GM18873 (cell line): ENCODE measurements around the gene SNRPD3.
"Not testable (repeated sequence)": the region's sequence is repeated elsewhere in the genome, so short reads cannot be mapped to it uniquely, and the experiment has no call there.

Experiments used
- ATAC-seq: cut with Tn5 transposase; IDR thresholded peaks from one replicate; pipeline ENCODE4 v1.9.1; 2021; ENCODE audit warnings: mild to moderate bottlenecking, moderate library complexity, moderate number of reproducible peaks; ENCODE audit not compliant: unreplicated experiment, low FRiP score

Gene SNRPD3

DNA sequence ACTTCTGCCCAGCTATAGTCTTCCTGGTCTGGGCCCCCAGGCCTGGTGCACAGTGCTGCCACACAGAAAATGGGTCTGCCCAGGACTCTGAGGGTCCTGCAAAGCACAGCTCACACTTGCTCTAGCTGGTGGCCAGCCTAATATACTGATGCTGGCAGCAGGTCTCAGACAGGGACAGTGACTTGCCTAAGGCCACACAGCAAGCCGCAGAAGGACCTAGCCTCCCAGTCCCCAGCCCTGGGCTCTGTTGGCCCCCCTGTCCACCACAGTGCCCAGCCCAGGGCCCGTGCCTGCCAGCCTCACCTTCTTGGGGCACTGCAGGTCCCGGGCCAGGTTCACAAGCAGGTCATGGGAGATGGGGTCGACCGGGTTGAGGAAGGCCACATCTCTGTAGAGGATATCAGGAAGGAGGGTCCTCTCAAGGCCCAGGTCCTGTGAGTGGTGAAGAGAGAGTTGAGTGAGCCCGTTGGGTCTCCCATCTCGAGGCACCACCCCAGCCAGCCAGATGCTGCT lies 33.8 kb downstream of the SNRPD3 start:
- ATAC-seq = no peak

DNA sequence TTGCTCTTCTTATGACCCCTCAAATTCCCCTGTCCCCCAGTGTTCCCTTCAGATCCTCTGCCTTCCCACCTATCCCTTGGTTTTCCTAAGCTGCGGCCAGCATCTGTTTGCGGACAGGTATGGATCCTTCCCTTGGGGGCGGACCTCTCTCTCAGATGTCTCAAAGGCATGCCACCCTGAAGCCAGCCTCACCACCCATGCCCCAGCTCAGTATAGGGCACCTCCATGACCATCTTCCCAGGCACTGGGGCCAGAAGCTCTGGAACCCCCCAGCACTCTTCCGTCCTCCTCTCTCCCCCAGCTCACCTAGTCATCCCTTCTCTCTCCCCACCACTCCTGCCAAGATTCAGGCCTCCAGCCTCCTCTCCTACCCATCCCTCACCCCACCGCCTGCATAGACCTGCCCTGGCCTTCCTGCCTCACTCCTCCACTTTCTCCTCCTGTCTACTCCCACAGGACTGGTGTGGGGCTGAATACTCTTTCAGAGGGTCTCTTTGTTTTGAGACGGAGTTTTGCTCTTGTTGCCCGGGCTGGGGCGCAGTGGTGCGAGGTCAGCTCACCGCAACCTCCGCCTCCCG lies 34.9 kb downstream of the SNRPD3 start:
- no peak for ATAC-seq

DNA sequence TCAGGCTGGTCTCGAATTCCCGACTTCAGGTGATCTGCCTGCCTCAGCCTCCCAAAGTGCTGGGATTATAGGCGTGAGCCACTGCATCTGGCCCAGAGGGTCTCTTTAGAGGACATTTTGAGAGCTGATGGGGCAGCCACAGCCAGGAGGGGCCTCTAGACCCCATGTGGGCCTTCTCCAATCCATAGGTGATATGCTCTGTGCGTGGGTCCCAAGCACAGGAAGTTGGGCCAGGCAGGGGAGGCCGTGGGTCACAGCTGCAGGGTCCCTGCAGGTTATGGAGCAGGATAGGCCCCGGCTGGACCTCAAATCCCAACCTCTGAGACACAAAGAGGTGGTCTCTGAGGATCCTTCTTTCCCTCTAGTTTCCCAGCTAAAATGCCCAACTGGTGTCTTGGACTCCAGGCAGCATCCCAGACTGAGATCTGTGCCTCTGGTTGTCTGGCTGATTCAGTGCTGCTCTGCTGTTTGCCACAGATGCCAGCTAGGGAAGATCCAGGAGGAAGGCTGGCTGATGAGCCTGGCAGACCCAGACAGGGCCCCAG lies 35.6 kb downstream of the SNRPD3 start:
- ATAC-seq = no peak

DNA sequence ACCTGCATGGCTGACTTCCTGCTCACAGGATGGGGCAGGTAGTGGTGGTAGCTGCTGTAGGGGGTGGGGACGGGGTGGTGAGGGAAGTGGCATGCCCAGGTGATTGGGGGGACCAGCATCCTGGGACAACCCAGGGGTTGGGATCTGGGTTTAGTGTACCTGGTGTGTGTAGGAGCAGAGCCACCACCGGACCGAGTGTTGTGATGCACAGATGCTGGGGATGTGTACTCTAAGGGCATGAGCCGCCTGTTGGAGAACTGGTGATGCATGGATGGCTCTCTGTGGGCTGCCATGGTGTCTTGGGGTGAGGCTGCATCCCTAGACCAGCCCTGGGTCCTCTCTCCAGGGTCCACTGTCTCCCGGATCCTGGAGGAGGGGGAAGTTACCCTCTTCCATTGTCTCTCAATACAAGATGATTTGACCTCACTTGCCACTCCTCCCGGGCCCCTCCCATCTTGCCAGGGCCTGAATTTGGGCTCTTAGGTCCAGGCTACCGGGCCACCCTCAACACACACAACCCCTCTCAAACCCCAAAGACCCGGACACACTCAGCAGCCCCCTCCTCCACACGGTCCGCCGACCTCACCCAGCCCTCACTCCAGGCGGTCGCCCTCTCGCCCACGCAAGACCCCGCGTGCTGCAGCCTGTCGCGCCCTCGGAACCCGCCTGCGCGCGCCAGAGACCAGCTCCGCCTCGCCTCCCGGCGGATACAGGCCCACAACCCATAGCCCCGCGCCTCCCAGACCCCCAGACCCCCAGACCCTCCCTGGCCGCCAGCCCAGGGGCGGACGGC lies 36.5 kb downstream of the SNRPD3 start:
- no peak for ATAC-seq

DNA sequence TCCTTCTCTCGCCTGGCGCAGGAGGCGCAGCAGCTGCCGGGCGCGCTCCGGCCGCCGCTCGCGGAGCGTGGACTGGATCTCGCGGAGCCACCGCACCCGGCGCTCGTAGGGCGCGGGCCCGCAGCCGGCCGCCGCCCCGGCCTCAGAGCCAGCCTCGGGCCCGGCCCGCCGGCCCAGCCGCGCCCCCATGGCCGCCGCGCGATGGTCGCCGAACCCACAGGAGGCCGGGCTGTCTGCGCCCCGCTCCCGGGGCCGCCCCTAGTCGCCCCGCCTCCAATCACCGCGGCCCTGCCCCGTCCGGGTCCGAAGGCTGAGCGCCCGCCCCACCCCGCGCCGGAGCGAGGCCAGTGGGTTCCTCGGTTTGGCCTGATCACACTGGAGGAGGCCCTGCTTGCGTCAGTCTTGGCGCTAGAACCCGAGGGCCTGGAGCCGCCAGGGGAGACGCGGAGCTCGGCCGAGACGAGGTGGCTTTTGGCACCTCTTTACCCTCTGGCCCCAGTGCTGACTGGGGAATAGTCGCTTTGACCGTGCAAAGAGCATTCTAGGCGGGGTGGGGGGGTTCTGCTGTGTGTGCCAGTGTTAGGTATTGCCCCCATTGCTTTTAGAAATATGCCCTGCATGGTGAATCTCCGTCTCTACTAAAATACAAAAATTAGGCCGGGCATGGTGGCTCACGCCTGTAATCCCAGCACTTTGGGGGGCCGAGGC lies 37.2 kb downstream of the SNRPD3 start, which contains the start of gene LRRC75B:
Gene LRRC75B, minus strand, starts transcription at position 223 of the 708 bp plus-strand sequence. Its CDS starts 34 bp downstream, at position 189.
- no peak for ATAC-seq

DNA sequence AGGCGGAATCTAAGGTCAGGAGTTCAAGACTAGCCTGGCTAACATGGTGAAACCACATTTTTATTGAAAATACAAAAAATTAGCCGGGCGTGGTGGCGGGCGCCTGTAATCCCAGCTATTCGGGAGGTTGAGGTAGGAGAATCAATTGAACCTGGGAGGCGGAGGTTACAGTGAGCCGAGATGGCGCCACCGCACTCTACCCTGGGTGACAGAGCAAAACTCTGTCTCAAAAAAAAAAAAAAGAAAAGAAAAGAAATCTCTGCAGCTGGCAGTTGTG lies 37.7 kb downstream of the SNRPD3 start:
- not testable (repeated sequence) for ATAC-seq

DNA sequence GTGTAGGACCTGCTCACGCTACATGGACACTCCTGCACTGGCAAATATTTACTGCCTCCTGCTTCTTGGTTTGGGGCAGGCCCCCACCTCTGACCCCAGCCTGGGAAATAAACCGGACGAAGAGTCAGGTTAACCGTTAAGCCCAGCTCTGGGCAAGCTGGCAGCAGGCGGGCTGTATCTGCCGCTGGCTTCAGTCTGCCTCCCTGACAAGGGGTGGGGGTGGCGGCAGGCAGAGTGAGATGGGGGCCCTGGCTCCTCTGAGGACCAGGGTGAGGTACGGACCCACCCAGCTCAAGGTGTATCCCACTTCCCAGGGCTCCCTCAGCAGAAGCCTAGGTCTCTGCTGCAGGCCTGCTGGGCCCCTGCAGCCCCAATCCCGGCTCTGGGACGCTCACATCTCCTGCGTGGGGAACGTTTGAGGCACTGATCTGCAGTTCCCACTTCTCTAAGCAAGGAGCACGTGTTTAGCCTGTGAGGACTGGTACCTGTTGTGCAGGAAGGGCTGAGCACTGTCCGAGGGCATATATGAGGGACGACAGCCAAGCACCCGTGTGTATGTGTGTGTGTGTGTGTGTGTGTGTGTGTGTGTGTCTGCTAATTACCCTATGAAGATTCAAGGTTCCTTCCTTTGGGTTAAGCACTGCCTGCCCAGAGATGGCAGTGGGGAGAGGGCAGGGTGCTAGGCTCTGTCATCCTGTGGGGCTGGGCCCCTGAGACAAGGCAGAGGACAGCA lies 38.2 kb downstream of the SNRPD3 start:
- no peak for ATAC-seq

DNA sequence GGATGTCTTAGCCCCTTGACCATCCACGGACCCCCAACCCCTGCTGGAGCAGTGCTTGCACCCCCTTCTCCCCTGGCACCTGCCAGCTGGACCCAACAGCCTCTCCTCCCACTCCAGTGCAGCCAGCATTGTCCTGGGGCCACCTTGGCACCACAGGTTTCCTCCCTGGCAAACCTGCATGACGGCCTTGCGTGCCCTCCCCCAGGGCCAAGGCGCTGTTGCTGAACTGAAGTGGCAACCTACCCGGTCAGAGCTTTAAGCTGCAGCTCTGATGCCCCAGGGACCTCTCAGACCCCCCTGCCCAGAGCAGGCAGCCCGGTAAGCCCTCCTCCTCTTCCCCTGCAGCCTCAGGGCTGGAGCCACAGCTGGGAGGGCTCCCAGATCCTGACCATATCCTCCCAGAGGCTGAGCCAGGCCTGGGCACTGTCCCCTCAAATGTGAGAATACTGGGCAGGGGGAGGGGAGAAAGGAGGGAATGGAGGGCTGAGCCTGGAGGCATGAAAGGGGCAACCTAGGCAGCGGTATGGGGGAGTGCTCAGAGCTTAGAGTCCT lies 38.8 kb downstream of the SNRPD3 start:
- no peak for ATAC-seq

DNA sequence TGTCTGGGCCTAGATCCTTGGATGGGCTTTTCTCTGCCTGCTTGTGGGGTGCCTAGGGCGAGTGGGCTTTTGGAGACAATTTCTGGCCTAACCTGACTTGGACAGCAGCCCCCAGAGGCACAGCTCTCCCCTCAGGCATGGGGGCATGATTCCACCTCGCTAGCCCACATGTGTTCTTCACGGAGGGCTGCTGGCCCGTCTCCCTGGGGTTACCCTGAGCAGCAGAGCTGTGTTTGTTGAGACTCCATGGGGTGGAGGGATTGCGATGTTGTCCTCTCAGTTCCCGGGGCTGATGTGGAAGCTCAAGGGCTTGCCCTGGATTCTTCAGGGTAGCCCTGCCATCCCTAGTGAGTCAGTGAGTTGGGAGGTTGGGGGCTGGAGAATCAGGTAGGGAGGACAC lies 39.4 kb downstream of the SNRPD3 start:
- ATAC-seq = no peak

DNA sequence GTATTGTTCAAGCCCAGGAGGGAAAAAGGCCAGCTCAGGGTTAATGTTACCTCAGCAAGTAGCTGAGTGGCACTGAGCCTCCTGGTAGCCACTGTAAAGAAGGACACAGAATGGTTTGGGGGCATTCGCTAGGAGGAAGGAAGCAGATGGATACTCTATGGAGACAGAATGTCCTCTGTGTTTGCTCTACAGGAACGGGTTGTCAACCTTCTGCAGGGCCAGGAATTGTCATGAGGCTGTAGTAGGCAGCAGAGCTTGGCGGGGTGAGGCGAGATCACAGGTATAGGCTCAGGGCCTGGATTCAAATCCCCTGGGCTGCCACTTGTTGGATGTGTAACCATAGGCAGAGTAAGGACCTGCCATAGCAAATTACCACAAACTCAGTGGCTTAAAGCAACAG lies 40.1 kb downstream of the SNRPD3 start:
- ATAC-seq = no peak

DNA sequence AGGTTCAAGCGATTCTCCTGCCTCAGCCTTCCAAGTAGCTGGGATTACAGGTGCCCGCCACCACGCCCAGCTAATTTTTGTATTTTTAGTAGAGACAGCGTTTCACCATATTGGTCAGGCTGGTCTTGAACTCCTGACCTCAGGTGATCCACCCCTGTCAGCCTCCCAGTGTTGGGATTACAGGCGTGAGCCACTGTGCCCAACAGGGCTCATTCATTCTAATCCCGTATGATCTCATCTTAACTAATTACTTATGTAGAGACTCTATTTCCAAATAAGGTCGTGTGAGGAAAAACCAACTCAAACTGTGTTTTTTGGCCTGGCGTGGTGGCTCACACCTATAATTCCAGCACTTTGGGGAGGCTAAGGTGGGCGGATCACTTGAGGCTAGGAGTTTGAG lies 41.3 kb downstream of the SNRPD3 start:
- not testable (repeated sequence) for ATAC-seq

DNA sequence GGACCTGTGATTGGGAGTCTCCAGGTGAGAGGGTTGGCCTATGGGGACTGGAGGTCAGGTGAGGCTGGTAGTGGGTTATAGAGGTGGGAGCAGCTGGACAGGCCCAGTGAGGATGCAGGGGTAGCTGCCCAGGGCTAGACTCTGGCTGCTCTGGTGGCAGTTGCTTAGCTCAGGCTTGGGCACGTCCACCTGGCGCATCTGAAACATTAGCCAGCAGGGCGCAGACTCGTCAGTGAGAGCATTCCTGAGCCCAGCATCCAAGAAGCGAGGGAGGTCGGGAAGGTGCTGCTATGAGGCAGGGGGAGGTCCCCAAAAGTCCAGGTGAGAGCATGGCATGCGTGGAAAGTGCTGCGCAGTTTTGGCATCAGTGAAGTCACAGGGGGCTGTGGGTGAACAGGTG lies 43.7 kb downstream of the SNRPD3 start:
- no peak for ATAC-seq

DNA sequence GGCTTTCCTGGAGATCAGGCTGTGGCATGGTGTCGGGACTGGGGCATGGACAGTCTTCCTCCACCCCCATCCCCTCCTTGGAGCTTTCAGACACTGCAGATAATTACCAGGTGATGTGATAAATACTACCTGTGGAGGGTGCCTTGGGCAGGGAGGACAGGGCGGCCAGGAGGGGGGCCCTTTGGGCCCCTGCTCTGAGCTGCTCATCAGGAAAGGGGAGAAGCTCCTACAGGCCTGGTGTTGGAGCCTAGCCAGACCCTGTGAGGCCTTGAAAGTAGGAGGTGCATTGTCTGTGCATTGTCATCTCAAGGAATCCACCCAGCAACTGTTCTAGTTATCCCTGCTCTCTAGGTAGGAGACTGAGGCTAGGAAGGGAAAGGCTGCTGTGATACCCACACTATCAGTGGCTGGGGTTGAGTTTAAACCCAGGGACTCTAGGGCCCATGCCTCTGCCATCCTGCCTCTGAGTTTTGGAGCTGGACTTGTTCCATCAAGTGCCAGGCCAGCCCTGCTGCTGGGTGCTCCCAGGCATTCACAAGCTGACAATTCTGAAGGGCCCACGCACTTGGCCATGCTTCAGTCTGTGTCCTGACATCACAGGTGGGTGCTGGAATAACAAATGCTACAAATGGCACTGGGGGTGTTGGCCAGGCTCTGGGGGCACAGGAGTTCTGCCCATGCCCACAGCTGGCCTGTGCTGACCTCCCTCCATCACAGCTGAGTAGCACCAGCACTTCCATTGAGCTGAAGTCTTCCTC lies 44.3 kb downstream of the SNRPD3 start:
- ATAC-seq = not testable (repeated sequence)

DNA sequence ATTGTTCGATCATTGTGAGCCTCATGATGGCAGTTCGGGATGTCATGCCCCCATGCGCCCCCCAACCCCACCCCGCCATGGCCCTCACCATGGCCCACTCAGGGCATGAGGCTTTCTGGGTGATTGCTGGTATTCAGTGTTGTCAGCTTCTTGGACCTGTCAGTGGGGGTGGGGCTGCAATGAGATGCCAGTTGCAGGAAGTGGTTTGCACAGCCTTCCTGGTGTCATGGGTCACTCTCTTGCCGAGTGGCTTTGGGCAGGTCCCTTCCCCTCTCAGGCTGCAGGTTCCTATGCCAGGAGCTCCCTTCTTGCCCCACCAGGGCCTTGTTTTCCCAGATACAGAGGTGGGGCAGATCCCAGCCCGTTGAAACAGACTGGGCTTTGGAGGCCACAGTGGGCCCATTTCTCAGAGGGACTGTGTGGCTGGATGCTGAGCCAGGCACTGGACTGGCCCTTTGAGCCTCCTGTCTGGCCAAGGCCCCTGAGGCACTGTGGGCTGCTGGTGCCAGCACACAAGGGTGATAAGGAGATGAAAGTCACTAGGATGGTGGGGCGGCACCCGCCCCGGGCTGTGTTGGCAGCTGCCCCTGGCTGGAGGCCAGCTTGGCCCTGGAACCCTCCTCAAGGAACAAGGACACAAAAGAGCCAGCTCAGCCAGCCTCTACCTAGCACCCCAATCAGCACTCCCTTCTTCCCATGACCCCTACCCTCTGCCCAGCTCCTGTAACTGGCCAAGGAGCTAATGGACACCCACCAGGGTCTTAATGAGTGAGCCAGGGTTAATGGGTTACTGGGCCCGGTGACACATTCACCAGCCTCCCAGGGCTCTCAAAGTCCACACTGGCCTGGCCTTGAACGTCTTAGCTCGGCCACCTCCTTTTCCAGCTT lies 45.7 kb downstream of the SNRPD3 start:
- ATAC-seq = no peak

DNA sequence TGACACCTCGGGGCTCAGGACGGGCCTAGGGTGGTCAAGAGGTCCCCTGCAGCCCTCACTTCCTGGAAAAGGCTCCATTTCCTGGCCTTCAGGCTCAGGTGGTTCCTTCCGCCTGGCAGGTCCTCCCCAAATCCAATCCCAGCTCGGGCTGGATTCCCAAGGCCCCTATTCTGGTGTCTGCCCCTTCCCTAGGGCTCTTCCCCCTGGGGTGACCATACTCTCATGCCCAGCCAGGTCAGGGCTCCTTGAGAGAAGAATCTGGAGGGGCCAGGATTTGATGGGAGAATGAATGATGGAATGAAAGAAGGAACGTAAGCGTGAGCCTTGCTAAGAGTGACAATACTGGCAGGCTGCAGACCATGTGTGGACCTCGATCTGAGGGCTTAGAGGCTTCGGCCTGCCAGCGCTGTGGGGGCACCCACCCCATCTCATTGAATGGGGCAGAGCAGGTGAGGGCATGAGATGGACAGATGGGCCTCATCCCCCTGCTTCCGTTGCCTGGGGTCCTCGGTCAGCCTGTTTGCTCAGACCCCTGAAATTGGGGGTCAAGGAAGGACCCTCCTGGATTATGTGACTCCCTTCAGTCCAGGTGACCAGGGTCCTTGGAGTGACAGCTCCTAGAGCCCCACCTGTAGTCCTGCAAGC lies 46.4 kb downstream of the SNRPD3 start:
- ATAC-seq = not testable (repeated sequence)

DNA sequence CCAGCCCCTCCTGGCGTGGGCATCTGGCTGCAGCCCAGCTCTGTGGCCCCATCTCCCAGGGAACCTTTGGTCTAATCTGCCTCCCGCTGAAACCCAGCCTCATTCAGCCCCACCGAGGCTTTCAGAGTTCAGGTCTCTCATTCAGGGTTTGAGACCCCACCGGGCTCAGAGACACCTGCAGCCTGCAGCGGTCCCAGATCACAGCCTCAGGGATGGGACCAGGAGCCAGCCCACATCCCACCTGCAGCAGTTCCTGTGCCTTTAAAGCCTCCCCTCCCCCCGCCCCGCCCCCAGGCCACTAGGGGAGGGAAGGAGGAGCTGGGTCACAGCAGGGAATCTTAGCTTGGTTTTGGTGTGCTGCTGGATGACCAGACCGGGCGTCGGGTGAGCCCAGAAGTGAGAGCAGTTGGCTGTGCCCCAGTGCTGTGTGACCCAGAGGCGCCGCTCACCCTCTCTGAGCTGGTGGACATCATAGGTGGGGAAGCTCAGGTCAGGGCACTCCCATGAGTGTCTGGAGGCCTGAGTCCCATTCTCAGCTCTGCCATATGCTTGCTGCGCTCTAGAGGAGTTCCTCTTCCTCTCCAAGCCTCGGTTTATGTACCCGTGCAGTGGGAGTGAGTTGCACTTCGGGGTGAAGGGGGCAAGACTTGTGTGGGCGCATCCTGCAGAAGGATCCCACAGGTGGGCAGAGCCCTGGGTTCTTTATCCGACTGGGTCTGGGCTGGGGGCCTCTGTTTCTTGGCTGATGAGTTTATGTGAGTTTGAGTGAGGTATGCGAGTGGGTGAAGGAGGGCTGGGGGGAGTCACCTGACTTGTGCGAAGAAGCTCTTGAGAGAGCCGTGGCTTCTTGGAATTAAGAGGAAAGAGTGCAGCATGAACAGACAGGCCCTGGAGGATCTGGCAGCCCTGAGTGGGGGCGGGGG lies 47.3 kb downstream of the SNRPD3 start, which contains the start of gene GGT1:
Gene GGT1, plus strand, starts transcription at position 347 of the 923 bp plus-strand sequence. CDS start 7,889 bp downstream, outside the sequence.
- ATAC-seq = not testable (repeated sequence)
